NCI-H146 (cell line): Measurements from ENCODE around the gene CALM1.

ENCODE experiments used
- DNase-seq: peaks from one replicate; lab custom pipeline; 2025; lab: John Stamatoyannopoulos, UW

CALM1 gene

GRCh38 chr14:90442388-90442787 lies 45.6 kb downstream of the CALM1 start:
- no peak for DNase-seq

DNA sequence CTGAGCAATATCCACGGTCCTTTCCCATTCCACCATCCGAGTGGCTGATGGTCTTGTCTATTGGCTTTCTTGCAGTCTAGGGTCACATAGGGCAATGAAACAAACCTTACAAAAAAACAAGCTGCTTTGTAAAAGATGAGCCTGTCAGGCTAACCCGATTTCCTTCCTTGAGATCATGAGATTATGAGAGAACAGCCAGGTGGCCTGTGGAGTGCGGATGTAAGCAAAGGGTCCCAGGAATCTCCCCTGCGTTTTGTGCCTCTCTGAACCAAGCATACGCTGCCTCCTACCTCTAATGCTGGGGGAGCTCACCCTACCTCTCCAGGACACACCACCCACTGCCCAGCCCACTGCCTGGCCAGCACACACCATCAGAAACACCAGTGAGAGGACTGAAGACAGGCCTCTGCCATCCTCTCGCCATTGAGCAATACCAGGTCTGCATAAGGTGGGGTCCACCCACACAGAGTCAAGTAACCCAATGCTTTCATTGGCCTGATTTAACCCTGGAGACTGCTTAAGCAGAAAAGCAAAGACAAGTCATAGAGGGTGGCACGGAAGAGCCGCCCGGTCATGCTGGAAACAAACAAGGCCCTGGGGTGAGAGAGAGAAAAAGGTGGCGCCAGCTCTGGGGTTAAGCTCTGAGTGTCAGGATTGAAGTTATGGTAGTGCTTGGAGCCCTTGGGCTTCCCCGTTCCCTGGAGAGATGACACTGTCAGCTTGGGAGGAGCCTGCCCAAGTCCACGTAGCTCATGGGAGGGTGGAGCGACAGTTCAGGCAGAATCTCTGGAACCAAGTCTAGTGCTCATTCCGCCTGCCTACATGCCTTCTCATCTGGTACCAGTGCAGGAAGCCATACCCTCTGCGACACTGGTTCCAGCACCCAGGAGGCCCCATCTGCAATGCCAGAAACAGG lies 46.6 kb downstream of the CALM1 start:
- no peak for DNase-seq

DNA sequence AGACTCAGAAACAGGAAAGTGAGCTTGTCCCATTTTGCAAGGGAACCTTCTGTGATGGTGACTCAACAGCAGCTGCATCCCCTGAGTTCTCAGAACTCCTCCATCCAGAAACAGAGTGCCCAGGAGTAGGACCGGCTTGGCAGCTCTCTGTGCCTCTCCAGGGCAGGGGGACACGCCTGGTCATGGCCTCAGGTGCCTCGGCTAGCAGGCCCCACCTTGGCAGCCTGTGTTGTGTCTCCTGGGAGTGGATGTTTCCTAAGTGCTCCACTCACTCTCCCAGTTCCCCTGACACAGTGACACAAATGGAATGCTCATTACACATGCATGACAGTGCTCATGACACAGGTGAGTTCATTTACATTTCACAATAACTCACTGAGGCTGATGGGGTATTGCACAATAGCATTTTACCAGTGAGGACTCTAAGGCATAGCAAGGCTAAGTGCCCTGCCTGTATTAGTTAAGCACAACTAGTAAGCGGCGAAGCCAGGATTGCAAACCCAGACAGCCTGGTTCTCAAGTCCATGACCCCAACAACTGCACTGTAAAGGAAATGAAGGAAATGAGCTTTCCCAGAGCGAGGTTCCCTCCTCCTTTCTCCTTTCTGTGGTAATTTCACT lies 47.4 kb downstream of the CALM1 start:
- no peak for DNase-seq

- no peak for DNase-seq
Measured at GRCh38 chr14:90445011-90445410, 48.2 kb downstream of the CALM1 start.

- DNase-seq: no peak
Measured at GRCh38 chr14:90446405-90446804, 49.6 kb downstream of the CALM1 start.

DNA sequence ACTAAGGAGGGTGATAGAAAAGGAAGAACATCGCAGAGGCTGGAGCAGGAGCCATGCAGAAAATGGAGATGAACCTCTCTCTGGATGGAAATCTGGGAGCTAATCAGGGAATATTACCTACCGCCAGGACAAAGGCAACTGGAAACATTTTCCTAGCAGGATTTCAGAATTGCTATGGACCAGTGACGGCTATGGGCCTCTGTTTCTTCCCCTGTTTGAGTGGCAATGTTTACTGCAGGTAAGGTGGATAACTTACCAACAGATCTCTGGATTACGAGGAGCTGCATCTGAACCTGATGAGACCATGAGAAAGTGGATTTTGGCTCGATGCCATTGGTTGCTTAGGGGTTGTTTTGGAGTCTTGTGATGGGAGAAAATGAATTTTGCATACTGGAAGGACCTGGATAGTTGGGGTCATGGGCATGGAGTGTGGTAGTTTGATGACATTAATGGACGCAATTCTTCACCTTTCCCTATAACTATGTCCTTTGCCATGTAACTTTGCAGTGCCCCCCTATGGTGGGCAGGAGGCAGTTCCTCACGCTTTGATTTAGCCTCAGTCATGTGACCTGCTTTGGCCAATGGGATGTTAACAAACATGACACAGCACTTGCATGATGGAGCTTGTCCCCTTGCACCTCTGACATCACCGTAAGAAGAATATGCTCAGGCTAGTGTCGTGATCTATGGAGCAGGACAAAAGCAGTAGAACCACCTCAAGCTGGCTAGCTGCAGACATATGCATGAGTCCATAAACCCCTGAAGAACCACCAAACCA lies 51.1 kb downstream of the CALM1 start:
- DNase-seq: no peak

GRCh38 chr14:90449411-90449810 lies 52.6 kb downstream of the CALM1 start:
- no peak for DNase-seq

DNA sequence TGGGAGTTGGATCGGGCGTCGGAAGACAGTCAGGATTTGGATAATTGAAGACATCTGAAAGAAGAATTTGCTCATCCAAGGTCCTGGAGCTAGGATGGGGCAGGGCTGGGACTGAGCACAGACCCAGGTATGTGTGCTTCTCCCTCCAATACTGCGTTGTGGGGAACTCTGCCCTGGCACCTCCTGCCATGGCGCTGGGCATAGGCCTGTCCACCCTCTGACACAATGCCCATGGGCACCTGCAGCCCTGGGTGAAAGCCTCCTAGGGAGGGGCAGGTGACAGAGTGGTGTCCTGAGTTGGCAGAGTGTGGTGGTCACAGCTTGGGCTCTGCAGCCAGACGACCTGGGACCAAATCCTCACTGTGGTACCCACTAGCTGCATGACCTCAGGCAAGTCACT lies 53.3 kb downstream of the CALM1 start:
- DNase-seq: no peak

- no peak for DNase-seq
Measured at GRCh38 chr14:90450667-90451066, 53.8 kb downstream of the CALM1 start.

GRCh38 chr14:90451443-90451842 lies 54.6 kb downstream of the CALM1 start:
- DNase-seq: no peak

DNA sequence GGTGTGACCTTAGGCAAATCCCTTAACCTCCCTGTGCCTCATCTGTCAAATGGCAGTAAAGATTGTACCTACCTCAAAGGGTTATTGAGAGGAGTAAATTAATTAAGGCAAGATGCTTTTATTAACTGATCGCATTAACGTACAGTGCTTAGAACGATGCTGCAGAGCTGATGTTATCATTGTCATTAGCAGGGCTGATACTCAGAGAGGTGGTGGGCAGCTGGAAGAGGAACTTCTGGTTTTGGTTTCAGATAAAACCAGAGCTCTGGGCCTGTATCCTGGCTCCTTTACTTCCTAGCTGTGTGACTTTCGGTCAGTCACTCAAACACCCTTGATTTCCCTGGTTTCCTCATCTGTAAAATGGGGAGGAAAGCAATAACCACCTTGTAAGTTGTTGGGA lies 55.1 kb downstream of the CALM1 start:
- DNase-seq: no peak

DNA sequence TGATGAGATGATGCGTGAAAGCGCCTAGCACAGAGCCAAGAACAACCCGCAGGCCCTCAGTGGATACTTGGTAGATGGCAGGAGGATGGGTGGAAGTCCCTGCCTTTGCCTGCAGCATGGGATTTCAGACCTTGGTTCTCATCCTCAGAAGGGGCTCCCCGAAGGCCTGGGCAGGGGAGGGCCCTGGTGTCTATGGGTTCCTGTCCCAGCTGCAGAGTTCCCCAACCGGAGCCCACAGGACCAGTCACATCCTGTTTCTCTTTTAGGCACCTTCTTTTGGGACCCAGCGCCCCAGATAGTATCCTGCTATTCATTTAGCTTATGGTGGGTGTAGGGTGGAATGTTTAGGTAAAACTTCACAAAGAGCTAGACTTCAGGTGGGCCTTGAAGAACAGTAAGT lies 55.5 kb downstream of the CALM1 start:
- DNase-seq: no peak

- peak; percentile 20 for DNase-seq
Measured at GRCh38 chr14:90453401-90453951, 56.6 kb downstream of the CALM1 start.

- no peak for DNase-seq
Measured at GRCh38 chr14:90454041-90455000, 57.5 kb downstream of the CALM1 start.

- DNase-seq: no peak
Measured at GRCh38 chr14:90455100-90455571, 58.3 kb downstream of the CALM1 start.

DNA sequence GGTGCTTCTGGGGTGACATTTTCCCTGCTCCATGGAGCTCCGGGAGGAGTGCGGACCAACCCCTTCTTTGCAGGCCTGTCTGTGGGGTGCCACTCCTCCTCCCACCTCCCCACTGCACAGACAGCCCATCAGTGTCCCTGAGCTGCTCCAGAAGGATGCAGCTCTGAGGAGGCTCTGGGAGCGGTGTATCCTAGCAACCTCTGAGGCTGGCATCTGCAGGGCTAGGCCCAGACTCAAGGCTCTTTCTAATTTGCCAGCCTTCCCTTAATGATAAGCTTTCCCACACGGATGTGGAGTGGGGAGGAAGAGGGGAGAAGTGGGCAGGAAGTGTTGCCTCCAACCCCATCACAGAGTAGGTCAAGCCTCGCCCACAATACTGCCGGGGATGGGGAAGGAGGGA lies 59.7 kb downstream of the CALM1 start:
- DNase-seq: no peak

DNA sequence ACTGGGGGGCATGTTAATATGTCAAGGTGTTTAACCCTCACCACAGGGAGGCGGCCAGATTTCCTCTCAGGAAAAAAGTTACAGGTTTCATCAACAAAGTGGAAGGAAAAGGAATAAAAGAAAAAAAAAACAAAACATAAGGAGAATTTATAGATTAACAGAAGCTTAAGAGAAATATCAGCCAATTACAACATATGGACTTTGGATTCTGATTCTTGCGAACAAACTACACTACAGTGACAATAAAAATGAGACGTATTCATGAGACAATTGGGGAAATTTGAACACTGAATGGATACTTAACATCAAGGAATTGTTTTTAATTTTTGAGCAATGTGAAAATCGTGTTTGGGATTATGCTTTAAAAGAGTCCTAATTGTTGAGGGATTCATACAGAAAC lies 60.4 kb downstream of the CALM1 start:
- no peak for DNase-seq
